HTERT RPE-1 (cell line): Measurements from ENCODE around the gene TOP2B.

ENCODE experiments used
- in situ Hi-C: fragments of 300-500 bp; cut with MboI; formaldehyde crosslinking; loops from 4 replicates; pipeline ENCODE4 v1.14.3; 2020; ENCODE audit warnings: low sequenced_read_pairs

The TOP2B gene

DNA sequence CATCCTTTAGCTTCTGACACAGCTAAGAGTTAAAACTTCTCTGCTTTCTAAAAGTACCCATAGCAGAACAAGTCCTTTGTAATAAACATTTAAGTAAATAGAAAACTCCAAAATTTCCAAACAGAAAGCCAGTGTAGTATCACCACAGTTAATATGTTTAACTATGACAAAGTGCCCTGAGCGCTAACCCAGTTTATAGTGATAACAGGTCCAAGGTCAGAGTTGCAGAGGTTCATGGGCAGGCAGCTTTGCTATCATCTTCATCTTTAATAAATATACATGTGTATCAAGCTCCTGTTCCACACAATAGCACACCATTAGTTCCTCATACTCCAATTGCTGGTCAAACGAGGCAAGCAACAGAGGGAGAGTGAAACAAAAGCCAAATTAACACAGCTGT, 12.4 kb upstream of the TOP2B start:
- in situ Hi-C loops, result no loop called here

GRCh38 chr3:25674670-25675069, 10.0 kb upstream of the TOP2B start:
- in situ Hi-C loops, result no loop called here

- in situ Hi-C loops, result no loop called here
Observed at GRCh38 chr3:25673738-25674298, 9.1 kb upstream of the TOP2B start.

DNA sequence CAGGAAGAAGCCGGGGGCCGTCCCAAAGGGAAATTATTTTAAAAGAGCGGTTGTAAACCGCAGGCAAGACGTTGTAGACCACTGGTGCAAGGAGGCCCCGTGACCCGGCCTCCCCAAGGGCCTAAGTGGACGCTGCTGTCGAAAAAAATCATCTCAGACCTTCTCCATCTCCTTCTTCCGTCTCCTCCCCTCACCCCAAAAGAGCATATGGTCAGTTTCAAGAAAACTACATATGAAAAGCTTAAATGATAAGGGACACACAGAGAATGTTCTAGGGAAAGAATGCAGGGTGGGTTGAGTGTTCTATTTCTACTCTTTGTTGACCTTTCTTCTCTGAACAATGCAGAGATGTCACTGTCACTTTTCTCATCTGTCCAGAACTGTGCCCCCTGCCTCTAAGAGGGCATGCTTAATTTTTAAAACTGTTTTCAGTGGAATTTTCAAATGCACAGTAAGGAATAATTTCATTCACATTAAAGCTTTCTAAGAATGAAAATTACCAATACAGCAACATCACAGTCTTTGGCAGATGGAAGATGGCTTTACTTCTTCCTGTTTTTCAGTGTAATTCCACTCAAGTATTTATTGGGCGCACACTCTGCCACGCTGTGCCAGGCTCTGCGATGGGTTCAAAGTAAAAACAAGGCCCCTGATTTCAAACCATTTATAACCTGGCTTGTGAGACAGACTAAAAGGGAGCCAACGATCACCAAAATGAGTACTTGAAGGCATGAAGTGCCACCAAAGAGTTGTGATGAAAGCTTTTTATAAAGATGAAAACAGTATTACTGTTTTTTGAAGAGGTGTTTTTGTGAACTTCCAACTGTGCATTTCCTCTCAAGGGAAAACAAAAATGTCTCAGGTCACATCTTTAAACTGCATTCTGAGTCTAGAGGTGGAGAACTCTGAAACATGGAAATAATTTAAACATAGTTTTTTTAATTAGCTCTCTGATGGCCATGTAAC, 891 bp upstream of the TOP2B start:
- in situ Hi-C loops, result no loop called here

- in situ Hi-C loops, result no loop called here
Observed at GRCh38 chr3:25663869-25664811, 567 bp downstream of the TOP2B start.

DNA sequence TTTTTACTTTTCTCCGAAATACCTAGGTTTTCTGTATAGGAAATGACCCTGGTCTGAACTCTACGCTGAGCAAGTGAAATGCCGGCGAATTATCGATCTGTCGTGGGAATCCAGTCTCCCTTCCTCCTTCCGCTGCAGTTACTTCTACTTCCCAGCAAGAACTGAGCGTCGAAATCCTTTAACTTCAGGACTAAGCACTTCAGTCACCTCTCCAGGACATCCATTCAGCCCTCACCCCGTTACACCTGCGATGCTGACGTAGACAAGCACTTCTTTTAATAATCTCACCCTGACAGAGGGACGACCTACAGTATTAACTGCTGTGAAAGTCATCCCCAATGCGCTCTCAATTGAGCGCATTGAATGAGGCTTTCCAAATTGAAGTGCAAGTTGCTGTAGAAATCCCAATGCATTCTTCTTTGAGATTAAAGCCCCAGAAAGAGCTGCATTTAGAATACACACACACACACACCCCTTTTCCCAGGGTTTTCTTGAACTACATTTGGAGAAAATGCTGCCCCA, 1.3 kb downstream of the TOP2B start:
- in situ Hi-C loops, result no loop called here

DNA sequence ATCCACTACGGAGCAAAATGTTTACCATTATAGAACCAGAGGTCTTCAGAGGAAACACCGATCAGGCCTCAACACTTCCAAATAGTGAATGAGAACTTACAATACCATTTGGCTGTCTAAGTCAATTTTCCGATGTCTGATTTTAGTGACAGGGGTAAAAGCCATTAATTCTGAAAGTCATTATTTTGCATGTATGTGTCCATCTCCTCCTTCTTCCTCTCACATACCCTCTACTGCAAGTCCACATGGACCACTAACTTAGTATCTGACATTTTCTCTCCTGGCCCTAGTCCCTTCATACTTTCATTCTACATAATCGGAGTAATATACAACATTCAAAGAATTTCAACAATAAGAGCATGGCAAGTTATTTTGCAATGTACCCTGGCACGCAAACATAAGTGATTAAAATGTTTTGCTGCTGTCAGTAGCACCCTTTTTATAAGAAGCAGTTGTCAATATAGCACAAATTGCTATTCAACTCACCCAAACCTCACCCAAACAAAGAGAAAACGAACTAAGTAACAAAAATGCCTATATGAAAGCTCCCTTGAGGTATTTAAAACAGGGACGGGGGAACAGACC, 1.9 kb downstream of the TOP2B start:
- in situ Hi-C loops, result no loop called here

GRCh38 chr3:25661694-25662437, 2.8 kb downstream of the TOP2B start:
- in situ Hi-C loops, result no loop called here

GRCh38 chr3:25658836-25659235, 5.9 kb downstream of the TOP2B start:
- in situ Hi-C loops, result no loop called here

DNA sequence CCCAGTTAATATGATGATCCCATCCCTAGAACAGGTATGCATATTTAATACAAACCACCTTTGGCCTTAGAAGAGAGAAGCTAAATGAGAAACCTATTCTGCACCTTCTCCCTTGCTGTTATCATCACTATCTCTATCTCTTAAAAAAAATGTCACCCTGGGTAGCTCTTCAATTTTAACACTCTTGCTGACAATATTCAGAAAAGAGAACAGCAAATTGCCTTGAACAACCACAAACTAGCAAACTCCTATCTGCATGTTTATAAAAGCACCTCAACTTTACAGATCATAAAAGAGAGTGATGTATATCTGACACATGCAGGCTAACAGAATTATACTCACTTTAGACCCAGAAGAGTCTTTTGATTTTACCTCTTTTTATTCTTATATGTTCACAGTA, 7.4 kb downstream of the TOP2B start:
- in situ Hi-C loops, result no loop called here

DNA sequence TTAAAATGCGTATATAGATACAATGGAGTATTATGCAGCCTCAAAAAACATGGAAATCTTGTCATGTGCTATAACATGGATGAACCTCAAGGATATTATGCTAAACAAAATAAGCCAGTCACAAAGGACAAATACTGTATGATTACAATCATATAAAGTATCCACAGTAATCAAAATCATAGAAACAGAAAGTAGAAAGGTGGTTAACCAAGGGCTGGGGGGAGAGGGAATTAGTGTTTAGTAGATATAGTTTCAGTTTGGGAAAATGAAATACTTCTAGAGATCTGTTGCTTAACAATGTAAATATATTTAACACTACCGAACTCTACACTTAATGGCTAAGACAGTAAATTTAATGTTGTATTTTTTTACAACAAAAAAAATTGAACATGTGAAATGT, 9.0 kb downstream of the TOP2B start:
- in situ Hi-C loops, result no loop called here

DNA sequence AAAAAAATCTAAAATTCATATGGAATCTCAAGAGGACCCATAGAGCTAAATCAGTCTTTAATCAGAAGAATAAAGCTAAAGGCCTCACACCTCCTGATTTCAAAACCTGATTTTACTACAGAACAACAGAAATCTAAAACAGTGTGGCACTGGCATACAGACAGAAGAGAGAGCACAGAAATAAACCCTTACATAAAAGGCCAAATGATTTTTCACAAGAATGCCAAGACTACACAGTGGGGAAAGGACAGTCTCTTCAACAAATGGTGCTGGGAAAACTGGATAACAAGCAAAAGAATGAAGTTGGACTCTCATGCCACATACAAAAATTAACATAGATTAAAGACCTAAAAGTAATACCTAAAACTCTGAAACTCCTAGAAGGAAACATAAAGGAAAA, 10.1 kb downstream of the TOP2B start:
- in situ Hi-C loops, result no loop called here

DNA sequence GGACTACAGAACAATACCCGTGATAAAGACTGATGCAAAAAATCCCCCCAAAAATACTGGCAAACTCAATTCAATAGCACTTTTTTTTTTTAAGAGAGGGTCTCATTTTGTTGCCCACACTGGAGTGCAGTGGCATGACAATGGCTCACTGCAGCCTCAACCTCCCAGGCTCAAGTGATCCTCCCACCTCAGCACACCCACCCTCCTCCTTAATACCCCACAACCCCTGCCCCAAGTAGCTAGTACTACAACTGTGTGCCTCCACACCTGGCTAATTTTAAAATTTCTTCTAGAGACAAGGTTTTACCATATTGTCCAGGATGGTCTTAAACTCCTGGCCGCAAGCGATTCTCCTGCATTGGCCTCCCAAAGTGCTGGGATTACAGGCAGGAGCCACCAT, 11.4 kb downstream of the TOP2B start:
- in situ Hi-C loops, result no loop called here

DNA sequence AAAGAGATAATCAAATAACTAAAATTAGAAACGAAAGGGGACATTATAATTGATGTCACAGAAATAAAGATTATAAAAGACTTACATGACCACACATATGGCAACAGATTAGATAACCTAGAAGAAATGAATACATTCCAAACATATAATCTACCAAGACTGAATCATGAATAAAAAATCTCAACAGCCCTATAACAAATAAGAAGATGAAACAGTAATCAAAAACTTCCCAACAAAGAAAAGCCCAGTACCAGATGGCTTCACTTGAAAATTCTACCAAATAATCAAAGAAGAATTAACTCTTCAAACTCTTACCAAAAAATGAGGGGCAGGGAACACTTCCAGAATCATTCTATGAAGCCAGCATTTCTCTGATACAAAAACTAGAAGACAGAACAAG, 11.8 kb downstream of the TOP2B start:
- in situ Hi-C loops, result no loop called here

- in situ Hi-C loops, result no loop called here
Observed at GRCh38 chr3:25648925-25649830, 15.5 kb downstream of the TOP2B start.

- in situ Hi-C loops, result no loop called here
Observed at GRCh38 chr3:25648107-25648535, 16.6 kb downstream of the TOP2B start.

- in situ Hi-C loops, result no loop called here
Observed at GRCh38 chr3:25635038-25635437, 29.7 kb downstream of the TOP2B start.

GRCh38 chr3:25633919-25634318, 30.8 kb downstream of the TOP2B start:
- in situ Hi-C loops, result no loop called here

DNA sequence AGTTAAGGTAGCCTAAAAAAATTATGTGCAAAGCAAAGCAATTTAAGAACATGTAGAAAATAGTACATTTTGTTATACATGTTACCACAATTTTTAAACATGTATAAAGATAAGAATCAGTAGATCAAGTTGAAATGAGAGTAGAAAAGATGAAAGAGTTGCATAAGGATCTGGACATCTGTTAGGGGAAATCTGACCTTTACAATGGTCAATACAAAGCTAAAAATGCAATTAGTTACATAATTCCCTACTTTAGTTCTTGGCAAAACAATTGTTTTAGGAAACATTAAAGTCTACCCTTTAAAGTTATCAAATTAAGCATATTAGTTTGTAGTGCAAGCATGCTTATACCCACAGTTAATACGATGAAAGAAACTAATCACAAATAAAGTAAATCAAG, 32.7 kb downstream of the TOP2B start:
- in situ Hi-C loops, result no loop called here
